H9 (cell line): ENCODE data around the gene STAB1. TPM values are rescaled to one million over a fixed set of nuclear protein-coding genes. Genes with fewer than 3 reads are reported as not detected.

Source experiments
- DNase-seq: peaks from one replicate; pipeline ENCODE4 v3.0.0-alpha.2; 2017
- H2AFZ ChIP-seq: one replicate; pipeline ENCODE4 v1.6.1; 2013; ENCODE audit warnings: mild to moderate bottlenecking, low read length, control low read depth, moderate library complexity
- H2AK5ac ChIP-seq: 2 replicates; pipeline ENCODE4 v1.6.1; 2013; ENCODE audit warnings: low read length, control low read depth, mixed read lengths; ENCODE audit not compliant: insufficient read length
- H2BK120ac ChIP-seq: one replicate; pipeline ENCODE4 v1.6.1; 2013; ENCODE audit warnings: low read depth, mild to moderate bottlenecking, low read length, control low read depth, inconsistent platforms; ENCODE audit not compliant: poor library complexity, severe bottlenecking
- H2BK12ac ChIP-seq: 2 replicates; pipeline ENCODE4 v1.6.1; 2013; ENCODE audit warnings: low read length, control low read depth, mixed read lengths, low read depth; ENCODE audit not compliant: insufficient read length
- H2BK15ac ChIP-seq: 2 replicates; pipeline ENCODE4 v1.6.1; 2013; ENCODE audit warnings: low read depth, low read length, control low read depth
- H2BK20ac ChIP-seq: one replicate; pipeline ENCODE4 v1.6.1; 2013; ENCODE audit warnings: low read depth, mild to moderate bottlenecking, low read length, control low read depth, inconsistent platforms; ENCODE audit not compliant: poor library complexity, severe bottlenecking
- H2BK5ac ChIP-seq: 2 replicates; pipeline ENCODE4 v1.6.1; 2013; ENCODE audit warnings: low read length, control low read depth, mixed read lengths; ENCODE audit not compliant: insufficient read length
- H3K14ac ChIP-seq: 2 replicates; pipeline ENCODE4 v1.6.1; 2013; ENCODE audit warnings: low read length, control low read depth; ENCODE audit not compliant: insufficient read depth
- H3K18ac ChIP-seq: 2 replicates; pipeline ENCODE4 v1.6.1; 2013; ENCODE audit warnings: low read depth, mild to moderate bottlenecking, mixed read lengths, low read length, control low read depth; ENCODE audit not compliant: insufficient read length
- H3K23ac ChIP-seq: 2 replicates; pipeline ENCODE4 v1.6.1; 2013; ENCODE audit warnings: low read length, control low read depth, mixed read lengths, low read depth; ENCODE audit not compliant: insufficient read length
- H3K23me2 ChIP-seq: 2 replicates; pipeline ENCODE4 v1.6.1; 2013; ENCODE audit warnings: low read depth, mild to moderate bottlenecking, mixed read lengths, low read length, control low read depth; ENCODE audit not compliant: insufficient read length, poor library complexity, severe bottlenecking
- H3K27ac ChIP-seq: 2 replicates; pipeline ENCODE4 v1.5.1; 2013; ENCODE audit warnings: low read length, control low read depth, mixed read lengths, low read depth; ENCODE audit not compliant: insufficient read length
- H3K27me3 ChIP-seq: 2 replicates; pipeline ENCODE4 v1.6.1; 2013; ENCODE audit warnings: low read length, control low read depth, inconsistent platforms; ENCODE audit not compliant: insufficient read depth
- H3K4ac ChIP-seq: 2 replicates; pipeline ENCODE4 v1.6.1; 2013; ENCODE audit warnings: low read depth, mild to moderate bottlenecking, control low read depth, inconsistent platforms, low read length, moderate library complexity
- H3K4me1 ChIP-seq: 2 replicates; pipeline ENCODE4 v1.6.1; 2013; ENCODE audit warnings: low read length, control low read depth, inconsistent platforms; ENCODE audit not compliant: insufficient read depth
- H3K4me2 ChIP-seq: 2 replicates; pipeline ENCODE4 v1.6.1; 2013; ENCODE audit warnings: low read length, control low read depth, mixed read lengths; ENCODE audit not compliant: insufficient read length, insufficient read depth
- H3K56ac ChIP-seq: 2 replicates; pipeline ENCODE4 v1.6.1; 2013; ENCODE audit warnings: low read depth, mild to moderate bottlenecking, mixed read lengths, low read length, control low read depth; ENCODE audit not compliant: insufficient read length
- H3K79me1 ChIP-seq: 2 replicates; pipeline ENCODE4 v1.6.1; 2013; ENCODE audit warnings: low read depth, mild to moderate bottlenecking, moderate library complexity, low read length, control low read depth, inconsistent platforms; ENCODE audit not compliant: insufficient read depth, poor library complexity, severe bottlenecking
- H3K79me2 ChIP-seq: 2 replicates; pipeline ENCODE4 v1.6.1; 2013; ENCODE audit warnings: low read length, control low read depth, inconsistent platforms; ENCODE audit not compliant: insufficient read depth
- H3K9ac ChIP-seq: 2 replicates; pipeline ENCODE4 v1.6.1; 2013; ENCODE audit warnings: low read length, control low read depth, mixed read lengths; ENCODE audit not compliant: insufficient read length; ENCODE audit errors: extremely low read depth
- H3K9me3 ChIP-seq: one replicate; pipeline ENCODE4 v1.6.1; 2013; ENCODE audit warnings: low read depth, low read length, inconsistent platforms; ENCODE audit not compliant: control insufficient read depth
- H3T11ph ChIP-seq: one replicate; pipeline ENCODE4 v1.6.1; 2013; ENCODE audit warnings: mild to moderate bottlenecking, low read length, control low read depth, inconsistent platforms
- H4K20me1 ChIP-seq: one replicate; pipeline ENCODE4 v1.6.1; 2013; ENCODE audit not compliant: control insufficient read depth, insufficient read length, insufficient read depth
- H4K5ac ChIP-seq: 2 replicates; pipeline ENCODE4 v1.6.1; 2013; ENCODE audit warnings: low read depth, mild to moderate bottlenecking, mixed read lengths, low read length, control low read depth; ENCODE audit not compliant: insufficient read length
- H4K8ac ChIP-seq: replicated peaks from 2 replicates; pipeline ENCODE4 v1.6.1; 2013; ENCODE audit warnings: low read length, control low read depth, mixed read lengths, low read depth; ENCODE audit not compliant: insufficient read length
- H4K91ac ChIP-seq: 2 replicates; pipeline ENCODE4 v1.6.1; 2013; ENCODE audit warnings: low read depth, mild to moderate bottlenecking, moderate library complexity, mixed read lengths, low read length, control low read depth; ENCODE audit not compliant: insufficient read length
- H3K27ac Mint-ChIP-seq, 3 experiments: 2 replicates in 2 of 3; 3 replicates in 1 of 3; pipeline ENCODE4 v1.8.0; 2020 to 2021; ENCODE audit warnings: mixed read lengths in 3 of 3, mild to moderate bottlenecking in 1 of 3, moderate library complexity in 1 of 3
- H3K27me3 Mint-ChIP-seq: 2 replicates; pipeline ENCODE4 v1.8.0; 2021; ENCODE audit warnings: low read depth, mild to moderate bottlenecking, moderate library complexity, mixed read lengths
- H3K36me3 Mint-ChIP-seq, 3 experiments: 2 replicates in 2 of 3; 3 replicates in 1 of 3; pipeline ENCODE4 v1.8.0; 2020 to 2021; ENCODE audit warnings: low read depth in 3 of 3, mixed read lengths in 3 of 3; ENCODE audit not compliant: insufficient read depth in 1 of 3
- H3K4me1 Mint-ChIP-seq, 2 experiments: 2 replicates each; pipeline ENCODE4 v1.8.0; 2020; ENCODE audit warnings: mixed read lengths in 2 of 2
- H3K4me3 Mint-ChIP-seq, 2 experiments: 2 replicates in 1 of 2; 3 replicates in 1 of 2; pipeline ENCODE4 v1.8.0; 2020 to 2021; ENCODE audit warnings: mild to moderate bottlenecking in 2 of 2, mixed read lengths in 2 of 2, moderate library complexity in 1 of 2
- H3K9me3 Mint-ChIP-seq, 2 experiments: 2 replicates in 1 of 2; 3 replicates in 1 of 2; pipeline ENCODE4 v1.8.0; 2020; ENCODE audit warnings: mild to moderate bottlenecking in 2 of 2, mixed read lengths in 2 of 2, moderate library complexity in 1 of 2
- WGBS: extraction: QIAGEN DNeasy Blood & Tissue Kit; methylation state at CpG from one replicate; pipeline ENCODE4 v1.1.7; 2013; ENCODE audit warnings: missing lambda C conversion rate, low lambda C conversion rate, mixed read lengths; ENCODE audit not compliant: insufficient read length; ENCODE audit errors: extremely low coverage; 5-methylcytosine and 5-hydroxymethylcytosine counted together
- total RNA-seq: library from RNA; stranded (reverse); gene quantifications from 2 replicates; pipeline ENCODE4 v1.2.1, GENCODE V29; 2021
- TF ChIP-seq, protein P1 (sequence below): fragments of 200-600 bp; sonication (generic); conservative IDR thresholded peaks from 3 replicates; pipeline ENCODE4 v1.8.0; 2021; ENCODE audit warnings: antibody characterized with exemption, mild to moderate bottlenecking

Gene STAB1
- total RNA-seq, 1 experiment from 2014 or later, result 1.5 TPM

DNA sequence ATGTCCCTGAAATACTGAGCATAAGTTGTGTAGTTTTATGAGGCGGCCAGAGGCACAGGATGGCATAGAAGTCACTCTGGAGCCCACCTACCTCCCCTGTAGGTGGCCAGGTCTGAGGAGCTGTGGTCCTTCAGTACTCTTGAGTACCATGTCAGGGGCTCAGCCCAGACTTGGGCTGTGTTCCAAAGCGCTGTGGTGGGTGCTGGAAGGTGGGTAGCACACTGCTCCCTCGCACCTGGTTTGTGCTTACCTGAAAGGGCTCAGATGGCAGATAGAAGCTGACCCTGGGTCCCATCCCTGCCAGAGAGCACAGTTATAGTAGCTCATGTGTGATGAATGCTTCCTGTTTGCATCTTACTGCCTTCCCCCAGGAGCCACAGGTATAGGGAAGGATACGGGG, 24.2 kb upstream of the STAB1 start:
- H2BK20ac ChIP-seq, result no peak overlapping the region
- H3K79me2 ChIP-seq, result no peaks in the 10 kb centered on the region
- no peaks in the 10 kb centered on the region for H3K9me3 Mint-ChIP-seq
- H4K5ac ChIP-seq, result no peak overlapping the region
- H3K4me1 ChIP-seq, result no peaks in the 10 kb centered on the region
- no peak overlapping the region for H3K56ac ChIP-seq
- H3K27ac Mint-ChIP-seq, result peak overlapping the region in 1 of 3 experiments; percentile 65; a peak in 2 of 7 replicates
- no peak overlapping the region for H4K91ac ChIP-seq
- no peak overlapping the region for H3K18ac ChIP-seq
- no peak overlapping the region for H3T11ph ChIP-seq
- peaks cover 0 to 6% of the 10 kb centered on the region in 2 experiments; a peak in 2 of 4 replicates for H3K4me1 Mint-ChIP-seq
- H3K9ac ChIP-seq, result no peak overlapping the region
- H3K79me1 ChIP-seq, result peaks cover under 1% of the 10 kb centered on the region
- H3K9me3 ChIP-seq, result no peaks in the 10 kb centered on the region
- peaks cover 30 to 62% (median 55%) of the 10 kb centered on the region in 3 experiments for H3K36me3 Mint-ChIP-seq
- no peaks in the 10 kb centered on the region for H3K27me3 Mint-ChIP-seq
- no peak overlapping the region for H3K27ac ChIP-seq
- no peak overlapping the region for H3K4ac ChIP-seq
- no peaks in the 10 kb centered on the region for H3K23me2 ChIP-seq
- H2AFZ ChIP-seq, result no peak overlapping the region
- DNase-seq, result peak; percentile 21
- no peak overlapping the region for H3K4me3 Mint-ChIP-seq
- no peaks in the 10 kb centered on the region for H4K20me1 ChIP-seq
- H3K14ac ChIP-seq, result no peak overlapping the region; the same call in 1 of the 2 replicates
- no peak overlapping the region for H2BK5ac ChIP-seq
- H3K4me2 ChIP-seq, result no peak overlapping the region
- TF ChIP-seq, protein P1, sequence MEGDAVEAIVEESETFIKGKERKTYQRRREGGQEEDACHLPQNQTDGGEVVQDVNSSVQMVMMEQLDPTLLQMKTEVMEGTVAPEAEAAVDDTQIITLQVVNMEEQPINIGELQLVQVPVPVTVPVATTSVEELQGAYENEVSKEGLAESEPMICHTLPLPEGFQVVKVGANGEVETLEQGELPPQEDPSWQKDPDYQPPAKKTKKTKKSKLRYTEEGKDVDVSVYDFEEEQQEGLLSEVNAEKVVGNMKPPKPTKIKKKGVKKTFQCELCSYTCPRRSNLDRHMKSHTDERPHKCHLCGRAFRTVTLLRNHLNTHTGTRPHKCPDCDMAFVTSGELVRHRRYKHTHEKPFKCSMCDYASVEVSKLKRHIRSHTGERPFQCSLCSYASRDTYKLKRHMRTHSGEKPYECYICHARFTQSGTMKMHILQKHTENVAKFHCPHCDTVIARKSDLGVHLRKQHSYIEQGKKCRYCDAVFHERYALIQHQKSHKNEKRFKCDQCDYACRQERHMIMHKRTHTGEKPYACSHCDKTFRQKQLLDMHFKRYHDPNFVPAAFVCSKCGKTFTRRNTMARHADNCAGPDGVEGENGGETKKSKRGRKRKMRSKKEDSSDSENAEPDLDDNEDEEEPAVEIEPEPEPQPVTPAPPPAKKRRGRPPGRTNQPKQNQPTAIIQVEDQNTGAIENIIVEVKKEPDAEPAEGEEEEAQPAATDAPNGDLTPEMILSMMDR, result no peak
- H2BK12ac ChIP-seq, result no peak overlapping the region
- H4K8ac ChIP-seq, result no peak overlapping the region
- no peaks in the 10 kb centered on the region for H3K27me3 ChIP-seq
- no peak overlapping the region for H3K23ac ChIP-seq
- H2AK5ac ChIP-seq, result no peak overlapping the region
- no peak overlapping the region for H2BK15ac ChIP-seq
- no peak overlapping the region for H2BK120ac ChIP-seq
- WGBS, result no CpG with 5 or more reads among the region's 4 CpGs
